HG03575 (cell line): ENCODE data around the gene CLPTM1L.
"Not testable (repeated sequence)": the region's sequence is repeated elsewhere in the genome, so short reads cannot be mapped to it uniquely, and the experiment has no call there.

Source experiments
- ATAC-seq: cut with Tn5 transposase; IDR thresholded peaks from one replicate; pipeline ENCODE4 v1.9.1; 2021; ENCODE audit not compliant: unreplicated experiment, insufficient number of reproducible peaks, low FRiP score; ENCODE audit errors: extremely low read depth

CLPTM1L gene

GRCh38 chr5:1332461-1333001 is 12.4 kb downstream of the CLPTM1L start:
- ATAC-seq = no peak

GRCh38 chr5:1331861-1332405 is 13.0 kb downstream of the CLPTM1L start:
- no peak for ATAC-seq

- ATAC-seq = no peak
Observed at GRCh38 chr5:1330847-1331831, 13.8 kb downstream of the CLPTM1L start.

- no peak for ATAC-seq
Observed at GRCh38 chr5:1330146-1330846, 14.6 kb downstream of the CLPTM1L start.

- ATAC-seq = no peak
Observed at GRCh38 chr5:1329111-1329579, 15.8 kb downstream of the CLPTM1L start.

- ATAC-seq = not testable (repeated sequence)
Observed at GRCh38 chr5:1328237-1329110, 16.4 kb downstream of the CLPTM1L start.

- ATAC-seq = not testable (repeated sequence)
Observed at GRCh38 chr5:1326901-1327756, 17.8 kb downstream of the CLPTM1L start.

GRCh38 chr5:1326532-1326875 is 18.4 kb downstream of the CLPTM1L start:
- not testable (repeated sequence) for ATAC-seq

GRCh38 chr5:1325870-1326531 is 18.9 kb downstream of the CLPTM1L start:
- no peak for ATAC-seq

- no peak for ATAC-seq
Observed at GRCh38 chr5:1325191-1325741, 19.6 kb downstream of the CLPTM1L start.

- ATAC-seq = no peak
Observed at GRCh38 chr5:1324719-1325190, 20.1 kb downstream of the CLPTM1L start.

GRCh38 chr5:1324301-1324700 is 20.6 kb downstream of the CLPTM1L start:
- no peak for ATAC-seq

GRCh38 chr5:1323803-1324173 is 21.1 kb downstream of the CLPTM1L start:
- ATAC-seq = no peak

- ATAC-seq = no peak
Observed at GRCh38 chr5:1322955-1323802, 21.7 kb downstream of the CLPTM1L start.

- no peak for ATAC-seq
Observed at GRCh38 chr5:1322036-1322900, 22.6 kb downstream of the CLPTM1L start.
